Subcutaneous abdominal adipose tissue (tissue), 5 donors: ENCODE data around the gene RFX2.

Source experiments
- H3K27ac ChIP-seq: one replicate; pipeline ENCODE4 v1.7.0; 2013; ENCODE audit warnings: low read depth, mild to moderate bottlenecking, inconsistent platforms, low read length, moderate library complexity
- H3K27me3 ChIP-seq, 5 donors: one replicate each; pipeline ENCODE4 v1.7.0; 2013; ENCODE audit warnings: low read length in 5 of 5, inconsistent platforms in 1 of 5; ENCODE audit not compliant: control insufficient read depth in 5 of 5, insufficient read depth in 4 of 5
- H3K36me3 ChIP-seq, 5 donors: one replicate each; pipeline ENCODE4 v1.7.0; 2013; ENCODE audit warnings: low read length in 5 of 5; ENCODE audit not compliant: control insufficient read depth in 5 of 5, insufficient read depth in 5 of 5
- H3K4me1 ChIP-seq, 5 donors: one replicate each; pipeline ENCODE4 v1.7.0; 2013; ENCODE audit warnings: low read length in 5 of 5, mild to moderate bottlenecking in 3 of 5, moderate library complexity in 1 of 5; ENCODE audit not compliant: control insufficient read depth in 5 of 5, insufficient read depth in 5 of 5
- H3K4me3 ChIP-seq, 5 donors: one replicate each; pipeline ENCODE4 v1.7.0; 2013; ENCODE audit warnings: low read length in 5 of 5, low read depth in 1 of 5
- H3K9ac ChIP-seq, 5 donors: one replicate each; pipeline ENCODE4 v1.7.0; 2013; ENCODE audit warnings: low read length in 5 of 5, mild to moderate bottlenecking in 4 of 5, moderate library complexity in 3 of 5
- H3K9me3 ChIP-seq, 5 donors: one replicate each; pipeline ENCODE4 v1.7.0; 2013; ENCODE audit warnings: low read length in 5 of 5; ENCODE audit not compliant: control insufficient read depth in 5 of 5
- donor health status: healthy.
- donor health status: healthy.
- donor health status: healthy.
- donor health status: healthy.
- donor health status: healthy.

The RFX2 gene

GRCh38 chr19:6020166-6020882 is 90.0 kb downstream of the RFX2 start:
- Histone ChIP-seq H3K9ac (no peak overlapping the region), H3K27me3 (no peaks in the 10 kb centered on the region), H3K27ac (no peak overlapping the region), H3K36me3 (peaks cover 0 to 29% (median 20%) of the 10 kb centered on the region in 5 donors), H3K4me1 (peaks cover 0 to 13% (median 11%) of the 10 kb centered on the region in 5 donors), H3K9me3 (no peaks in the 10 kb centered on the region), H3K4me3 (no peak overlapping the region)

GRCh38 chr19:6018786-6019185 is 91.5 kb downstream of the RFX2 start:
- Histone ChIP-seq H3K4me3 (no peak overlapping the region), H3K9ac (no peak overlapping the region), H3K4me1 (peaks cover 0 to 14% (median 11%) of the 10 kb centered on the region in 5 donors), H3K9me3 (no peaks in the 10 kb centered on the region), H3K27me3 (no peaks in the 10 kb centered on the region), H3K36me3 (peaks cover 0 to 28% (median 14%) of the 10 kb centered on the region in 5 donors), H3K27ac (no peak overlapping the region)

- no peak overlapping the region for H3K9ac ChIP-seq
- H3K27me3 ChIP-seq, result no peaks in the 10 kb centered on the region
- peaks cover 0 to 12% (median 6%) of the 10 kb centered on the region in 5 donors for H3K4me1 ChIP-seq
- no peak overlapping the region for H3K27ac ChIP-seq
- H3K36me3 ChIP-seq, result peaks cover 0 to 21% (median 18%) of the 10 kb centered on the region in 5 donors
- no peak overlapping the region for H3K4me3 ChIP-seq
- no peaks in the 10 kb centered on the region for H3K9me3 ChIP-seq
These were observed 92.7 kb downstream of the RFX2 start for GRCh38 chr19:6017576-6017975.

GRCh38 chr19:6015841-6016545 is 94.3 kb downstream of the RFX2 start:
- Histone ChIP-seq H3K36me3 (peaks cover 0 to 34% (median 29%) of the 10 kb centered on the region in 5 donors), H3K9me3 (no peaks in the 10 kb centered on the region), H3K27me3 (no peaks in the 10 kb centered on the region), H3K4me3 (no peak overlapping the region), H3K9ac (no peak overlapping the region), H3K27ac (no peak overlapping the region), H3K4me1 (peaks cover 0 to 6% (median 0%) of the 10 kb centered on the region in 5 donors)

GRCh38 chr19:6014551-6015135 is 95.7 kb downstream of the RFX2 start:
- H3K4me3 ChIP-seq, result no peak overlapping the region
- no peaks in the 10 kb centered on the region for H3K9me3 ChIP-seq
- H3K4me1 ChIP-seq, result peaks cover 0 to 6% (median 0%) of the 10 kb centered on the region in 5 donors
- H3K9ac ChIP-seq, result no peak overlapping the region
- H3K27ac ChIP-seq, result no peak overlapping the region
- H3K36me3 ChIP-seq, result peaks cover 0 to 33% (median 25%) of the 10 kb centered on the region in 5 donors
- no peaks in the 10 kb centered on the region for H3K27me3 ChIP-seq

GRCh38 chr19:6012426-6013170 is 97.7 kb downstream of the RFX2 start:
- H3K27ac ChIP-seq, result no peak overlapping the region
- H3K4me1 ChIP-seq, result peaks cover 0 to 6% (median 0%) of the 10 kb centered on the region in 5 donors
- no peak overlapping the region for H3K9ac ChIP-seq
- no peaks in the 10 kb centered on the region for H3K27me3 ChIP-seq
- H3K36me3 ChIP-seq, result peaks cover 0 to 38% (median 33%) of the 10 kb centered on the region in 5 donors
- H3K9me3 ChIP-seq, result no peaks in the 10 kb centered on the region
- H3K4me3 ChIP-seq, result no peak overlapping the region

GRCh38 chr19:6011794-6012193 is 98.5 kb downstream of the RFX2 start:
- Histone ChIP-seq H3K36me3 (peaks cover 0 to 46% (median 41%) of the 10 kb centered on the region in 5 donors), H3K9me3 (no peaks in the 10 kb centered on the region), H3K4me1 (peaks cover 0 to 6% (median 0%) of the 10 kb centered on the region in 5 donors), H3K27ac (no peak overlapping the region), H3K27me3 (no peaks in the 10 kb centered on the region), H3K4me3 (no peak overlapping the region), H3K9ac (no peak overlapping the region)

- no peaks in the 10 kb centered on the region for H3K27me3 ChIP-seq
- no peaks in the 10 kb centered on the region for H3K9me3 ChIP-seq
- no peak overlapping the region for H3K4me3 ChIP-seq
- no peak overlapping the region for H3K9ac ChIP-seq
- peaks cover 0 to 47% (median 43%) of the 10 kb centered on the region in 5 donors for H3K36me3 ChIP-seq
- no peak overlapping the region for H3K27ac ChIP-seq
- H3K4me1 ChIP-seq, result peaks cover 0 to 6% (median 0%) of the 10 kb centered on the region in 5 donors
These were observed 99.1 kb downstream of the RFX2 start for GRCh38 chr19:6011206-6011605.

GRCh38 chr19:6010107-6010506 is 100.2 kb downstream of the RFX2 start:
- Histone ChIP-seq H3K27me3 (no peaks in the 10 kb centered on the region), H3K27ac (no peak overlapping the region), H3K9ac (no peak overlapping the region), H3K4me3 (no peak overlapping the region), H3K36me3 (peaks cover 0 to 57% (median 54%) of the 10 kb centered on the region in 5 donors), H3K4me1 (peaks cover 0 to 6% (median 0%) of the 10 kb centered on the region in 5 donors), H3K9me3 (no peaks in the 10 kb centered on the region)
